Measurements from ENCODE around the gene GSK3B. TPM values are rescaled to one million over a fixed set of nuclear protein-coding genes. Genes with fewer than 3 reads are reported as not detected.

GSK3B gene
- polyA plus RNA-seq, 1 donor (not counting 4 experiments of a cell fraction or from before 2014, with no cell fraction given): 73.3 TPM

DNA sequence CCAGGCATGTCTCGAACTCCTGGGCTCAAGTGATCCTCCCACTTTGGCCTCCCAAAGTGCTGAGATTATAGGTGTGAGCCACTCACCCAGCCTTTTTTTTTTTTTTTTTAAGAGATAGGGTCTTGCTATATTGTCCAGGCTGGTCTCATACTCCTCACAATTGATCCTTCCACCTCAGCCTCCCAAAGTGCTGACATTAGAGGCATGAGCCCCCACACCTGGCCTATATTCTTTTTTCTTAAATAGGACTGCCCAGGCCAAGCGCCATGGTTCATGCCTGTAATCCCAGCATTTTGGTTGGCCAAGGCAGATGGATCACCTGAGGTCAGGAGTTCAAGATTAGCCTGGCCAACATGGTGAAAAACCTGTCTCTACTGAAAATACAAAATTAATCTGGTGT lies 299.8 kb downstream of the GSK3B start:
- Histone ChIP-seq H3K9ac (ENCODE audit: control insufficient read depth, extremely low read depth, insufficient read depth, low read length) (no peak overlapping the region), H3K27ac (ENCODE audit: control insufficient read depth, insufficient read depth, low read length) (no peak overlapping the region), H3K36me3 (ENCODE audit: control insufficient read depth in 2 of 2, extremely low read depth in 1 of 2, insufficient read depth in 2 of 2, low read length in 2 of 2) (no peaks in the 10 kb centered on the region), H3K9me1 (ENCODE audit: control insufficient read depth, extremely low read depth, insufficient read depth, low read length) (no peaks in the 10 kb centered on the region), H2AFZ (ENCODE audit: control insufficient read depth, low read length) (no peak overlapping the region), H3K4me1 (ENCODE audit: control insufficient read depth, extremely low read depth, insufficient read depth, low read length) (no peaks in the 10 kb centered on the region), H3K27me3 (ENCODE audit: control insufficient read depth, extremely low read depth, insufficient read depth, low read length) (no peaks in the 10 kb centered on the region), H3K9me3 (ENCODE audit: control insufficient read depth, low read depth, low read length) (no peaks in the 10 kb centered on the region), H3K79me2 (ENCODE audit: control insufficient read depth, insufficient read depth, low read length) (no peaks in the 10 kb centered on the region), H3K4me3 (ENCODE audit: control insufficient read depth in 2 of 3, extremely low read depth in 1 of 3, insufficient read depth in 2 of 3, low read depth in 1 of 3, low read length in 3 of 3) (no peak overlapping the region), H4K20me1 (ENCODE audit: control insufficient read depth, extremely low read depth, insufficient read depth, low read length) (no peaks in the 10 kb centered on the region), H3K4me2 (ENCODE audit: control insufficient read depth, extremely low read depth, insufficient read depth, low read depth, low read length) (no peak overlapping the region)
- TF ChIP-seq, protein P1, sequence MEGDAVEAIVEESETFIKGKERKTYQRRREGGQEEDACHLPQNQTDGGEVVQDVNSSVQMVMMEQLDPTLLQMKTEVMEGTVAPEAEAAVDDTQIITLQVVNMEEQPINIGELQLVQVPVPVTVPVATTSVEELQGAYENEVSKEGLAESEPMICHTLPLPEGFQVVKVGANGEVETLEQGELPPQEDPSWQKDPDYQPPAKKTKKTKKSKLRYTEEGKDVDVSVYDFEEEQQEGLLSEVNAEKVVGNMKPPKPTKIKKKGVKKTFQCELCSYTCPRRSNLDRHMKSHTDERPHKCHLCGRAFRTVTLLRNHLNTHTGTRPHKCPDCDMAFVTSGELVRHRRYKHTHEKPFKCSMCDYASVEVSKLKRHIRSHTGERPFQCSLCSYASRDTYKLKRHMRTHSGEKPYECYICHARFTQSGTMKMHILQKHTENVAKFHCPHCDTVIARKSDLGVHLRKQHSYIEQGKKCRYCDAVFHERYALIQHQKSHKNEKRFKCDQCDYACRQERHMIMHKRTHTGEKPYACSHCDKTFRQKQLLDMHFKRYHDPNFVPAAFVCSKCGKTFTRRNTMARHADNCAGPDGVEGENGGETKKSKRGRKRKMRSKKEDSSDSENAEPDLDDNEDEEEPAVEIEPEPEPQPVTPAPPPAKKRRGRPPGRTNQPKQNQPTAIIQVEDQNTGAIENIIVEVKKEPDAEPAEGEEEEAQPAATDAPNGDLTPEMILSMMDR (optimal IDR thresholded peaks at IDR 0.05 in 1 of 3, IDR thresholded peaks at IDR 0.05 in 1 of 3, conservative IDR thresholded peaks at IDR 0.05 in 1 of 3; ENCODE audit: extremely low read depth in 1 of 3, insufficient read depth in 2 of 3, low read length in 3 of 3): no peak
- no peak for TF ChIP-seq EZH2 (IDR thresholded peaks at IDR 0.05; ENCODE audit: low read length)
- dilution Hi-C loops (cut with MboI; ENCODE audit: extremely low pct_ligation_motif_present, low sequenced_read_pairs): no loop called here
- DNase-seq (ENCODE audit: low read depth, low spot score) (no peak), FAIRE-seq (no peak)

DNA sequence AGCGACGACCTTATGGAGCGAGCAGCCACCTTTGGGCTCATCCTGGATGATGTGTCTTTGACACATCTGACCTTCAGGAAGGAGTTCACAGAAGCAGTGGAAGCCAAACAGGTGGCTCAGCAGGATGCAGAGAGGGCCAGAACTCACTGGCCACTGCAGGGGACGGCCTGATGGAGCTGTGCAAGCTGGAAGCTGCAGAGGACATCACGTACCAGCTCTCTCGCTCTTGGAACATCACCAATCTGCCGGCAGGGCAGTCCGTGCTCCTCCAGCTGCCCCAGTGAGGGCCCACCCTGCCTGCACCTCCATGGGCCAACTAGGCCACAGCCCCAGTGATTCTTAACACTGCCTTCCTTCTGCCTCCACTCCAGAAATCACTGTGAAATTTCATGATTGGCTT lies 302.0 kb downstream of the GSK3B start:
- DNase-seq (ENCODE audit: low read depth, low spot score) (no peak), FAIRE-seq (no peak)
- H3K9me1 ChIP-seq (ENCODE audit: control insufficient read depth, extremely low read depth, insufficient read depth, low read length): no peaks in the 10 kb centered on the region
- no peaks in the 10 kb centered on the region for H3K9me3 ChIP-seq (ENCODE audit: control insufficient read depth, low read depth, low read length)
- no peak overlapping the region for H2AFZ ChIP-seq (ENCODE audit: control insufficient read depth, low read length)
- no peak overlapping the region for H3K4me2 ChIP-seq (ENCODE audit: control insufficient read depth, extremely low read depth, insufficient read depth, low read depth, low read length)
- no peak overlapping the region for H3K27ac ChIP-seq (ENCODE audit: control insufficient read depth, insufficient read depth, low read length)
- no peaks in the 10 kb centered on the region for H3K36me3 ChIP-seq (ENCODE audit: control insufficient read depth in 2 of 2, extremely low read depth in 1 of 2, insufficient read depth in 2 of 2, low read length in 2 of 2)
- TF ChIP-seq, protein P1 (optimal IDR thresholded peaks at IDR 0.05 in 1 of 3, IDR thresholded peaks at IDR 0.05 in 1 of 3, conservative IDR thresholded peaks at IDR 0.05 in 1 of 3; ENCODE audit: extremely low read depth in 1 of 3, insufficient read depth in 2 of 3, low read length in 3 of 3): no peak
- no peak for TF ChIP-seq EZH2 (IDR thresholded peaks at IDR 0.05; ENCODE audit: low read length)
- no peak overlapping the region for H3K9ac ChIP-seq (ENCODE audit: control insufficient read depth, extremely low read depth, insufficient read depth, low read length)
- no peaks in the 10 kb centered on the region for H4K20me1 ChIP-seq (ENCODE audit: control insufficient read depth, extremely low read depth, insufficient read depth, low read length)
- dilution Hi-C loops (cut with MboI; ENCODE audit: extremely low pct_ligation_motif_present, low sequenced_read_pairs): no loop called here
- no peaks in the 10 kb centered on the region for H3K79me2 ChIP-seq (ENCODE audit: control insufficient read depth, insufficient read depth, low read length)
- no peaks in the 10 kb centered on the region for H3K4me1 ChIP-seq (ENCODE audit: control insufficient read depth, extremely low read depth, insufficient read depth, low read length)
- H3K27me3 ChIP-seq (ENCODE audit: control insufficient read depth, extremely low read depth, insufficient read depth, low read length): no peaks in the 10 kb centered on the region
- H3K4me3 ChIP-seq (ENCODE audit: control insufficient read depth in 2 of 3, extremely low read depth in 1 of 3, insufficient read depth in 2 of 3, low read depth in 1 of 3, low read length in 3 of 3): no peak overlapping the region
